ENCODE data around the gene NOSTRIN. TPM values are rescaled to one million over a fixed set of nuclear protein-coding genes. Genes with fewer than 3 reads are reported as not detected.

Gene NOSTRIN
- total and polyA plus RNA-seq, 2 of the 8 experiments (the other 6 are each of a cell fraction or from before 2014, with no cell fraction given) = not detected

GRCh38 chr2:168811696-168812095, 9.3 kb downstream of the NOSTRIN start:
- no peak overlapping the region for H2BK15ac ChIP-seq (ENCODE audit: low read length)
- H3K79me1 ChIP-seq (ENCODE audit: low read depth, low read length) = no peaks in the 10 kb centered on the region
- H3K14ac ChIP-seq (ENCODE audit: insufficient read length) = no peak overlapping the region
- no peak overlapping the region for H2AFZ ChIP-seq (ENCODE audit: low read length)
- peaks cover 0 to 3% (median 0%) of the 10 kb centered on the region in 4 experiments; a peak in 1 of 7 replicates for H3K4me1 ChIP-seq (replicated peaks in 1 of 4; ENCODE audit: control insufficient read depth in 3 of 4, insufficient read depth in 4 of 4, low read length in 3 of 4)
- FAIRE-seq (no peak), DNase-seq (ENCODE audit: low read depth in 1 of 2, low spot score in 2 of 2) (no peak)
- no peaks in the 10 kb centered on the region for H4K20me1 ChIP-seq (replicated peaks in 1 of 2; ENCODE audit: control insufficient read depth in 1 of 2, insufficient read depth in 2 of 2, low read length in 2 of 2)
- ChIA-PET POLR2A (ENCODE audit: partially characterized antibody) (interaction anchor here (0.6 kb wide), 1 partner anchor 831 kb away, joined by 3 read pairs; no protein-coding TSS in a partner anchor), CTCF (ENCODE audit: partially characterized antibody) (no interaction called here)
- no peak for TF ChIP-seq POLR2A (IDR thresholded peaks at IDR 0.05; ENCODE audit: control extremely low read depth in 1 of 2, low read depth in 2 of 2, low read length in 2 of 2)
- no peak for TF ChIP-seq JUND (IDR thresholded peaks at IDR 0.05; ENCODE audit: low read length)
- TF ChIP-seq POLR2AphosphoS5 (IDR thresholded peaks at IDR 0.05; ENCODE audit: low read depth, low read length) = no peak
- no peak for TF ChIP-seq MAX (IDR thresholded peaks at IDR 0.05)
- TF ChIP-seq SAP30 (IDR thresholded peaks at IDR 0.05; ENCODE audit: insufficient read depth, insufficient replicate concordance, low read length) = no peak
- TF ChIP-seq USF2 (IDR thresholded peaks at IDR 0.05; ENCODE audit: low read length) = no peak
- no peak for TF ChIP-seq RAD21 (IDR thresholded peaks at IDR 0.05 in 1 of 2, conservative IDR thresholded peaks at IDR 0.05 in 1 of 2; ENCODE audit: low read depth in 2 of 2, low read length in 2 of 2)
- TF ChIP-seq SRF (IDR thresholded peaks at IDR 0.05; ENCODE audit: low read depth, low read length) = no peak
- no peak for TF ChIP-seq CBX8 (IDR thresholded peaks at IDR 0.05; ENCODE audit: borderline replicate concordance, low read depth, low read length)
- no peak for TF ChIP-seq SIN3A (conservative IDR thresholded peaks at IDR 0.05 in 1 of 2, IDR thresholded peaks at IDR 0.05 in 1 of 2; ENCODE audit: low read depth in 1 of 2, low read length in 2 of 2)
- no peak for TF ChIP-seq ZNF274 (IDR thresholded peaks at IDR 0.05; ENCODE audit: borderline replicate concordance, extremely low read depth, low read length)
- no peak for TF ChIP-seq GTF2F1 (IDR thresholded peaks at IDR 0.05; ENCODE audit: borderline replicate concordance, low read depth, low read length)
- TF ChIP-seq RFX5 (IDR thresholded peaks at IDR 0.05; ENCODE audit: borderline replicate concordance, low read depth, low read length) = no peak
- no peak overlapping the region for H3K23ac ChIP-seq (ENCODE audit: insufficient read length)
- H3K79me2 ChIP-seq (ENCODE audit: control insufficient read depth in 1 of 2, insufficient read depth in 2 of 2, low read length in 2 of 2) = no peaks in the 10 kb centered on the region
- H3K27me3 ChIP-seq (replicated peaks in 1 of 4; ENCODE audit: control insufficient read depth in 3 of 4, extremely low read depth in 1 of 4, insufficient read depth in 3 of 4, low read length in 3 of 4) = no peaks in the 10 kb centered on the region
- H3K56ac ChIP-seq (replicated peaks; ENCODE audit: insufficient read length, low read depth, low read length) = no peak overlapping the region
- no peaks in the 10 kb centered on the region for H3K9me3 ChIP-seq (ENCODE audit: insufficient read depth in 2 of 2, low read depth in 1 of 2, low read length in 1 of 2)
- WGBS, 2 experiments (ENCODE audit: extremely low coverage in 1 of 2, insufficient coverage in 1 of 2, insufficient read length in 1 of 2, insufficient replicate concordance in 2 of 2, low coverage in 1 of 2, low lambda C conversion rate in 2 of 2, missing lambda C conversion rate in 1 of 2) = 82% methylated on average over 3 of the region's 3 CpGs; no CpG with 5 or more reads in 1 of the 2 experiments
- H4K91ac ChIP-seq (replicated peaks; ENCODE audit: insufficient read length, low read length) = no peak overlapping the region
- no peak overlapping the region for H3K27ac ChIP-seq (ENCODE audit: low read depth, low read length)
- no peak overlapping the region for H3K9ac ChIP-seq (replicated peaks in 1 of 4; ENCODE audit: extremely low read depth in 1 of 4, low read depth in 3 of 4, low read length in 3 of 4)
- H2BK20ac ChIP-seq (ENCODE audit: low read length) = no peak overlapping the region
- no peaks in the 10 kb centered on the region for H3K36me3 ChIP-seq (ENCODE audit: control insufficient read depth in 2 of 4, insufficient read depth in 4 of 4, low read length in 3 of 4)
- H3K4me2 ChIP-seq (ENCODE audit: insufficient read depth in 1 of 2, low read depth in 2 of 2, low read length in 2 of 2) = no peak overlapping the region
- no peak overlapping the region for H4K5ac ChIP-seq (ENCODE audit: insufficient read length, low read depth, low read length)
- no peaks in the 10 kb centered on the region for H3K23me2 ChIP-seq (ENCODE audit: low read depth, low read length)
- no peak overlapping the region for H2BK120ac ChIP-seq (replicated peaks; ENCODE audit: low read depth, low read length)
- H2BK12ac ChIP-seq (ENCODE audit: low read depth, low read length) = no peak overlapping the region
- H4K8ac ChIP-seq (ENCODE audit: extremely low read depth, insufficient read depth, low read length) = no peak overlapping the region
- H3K4me3 ChIP-seq (ENCODE audit: extremely low read depth in 1 of 4, insufficient read depth in 2 of 4, low read depth in 3 of 4, low read length in 4 of 4) = no peak overlapping the region
- no peak overlapping the region for H3K4ac ChIP-seq (replicated peaks; ENCODE audit: insufficient read length, low read depth, low read length)
- H2BK5ac ChIP-seq (ENCODE audit: low read depth, low read length) = no peak overlapping the region
- H2AK5ac ChIP-seq (ENCODE audit: low read depth, low read length) = no peak overlapping the region
- no peak overlapping the region for H3K18ac ChIP-seq (ENCODE audit: extremely low read depth, low read length)

Data from H1 (cell line).